Nasal cavity respiratory epithelium epithelial cell of viscerocranial mucosa (primary cell): ENCODE data around the gene GABARAPL1. TPM values are rescaled to one million over a fixed set of nuclear protein-coding genes. Genes with fewer than 3 reads are reported as not detected.

Experiments used
- total RNA-seq: library from RNA; depleted of rRNA; stranded (reverse); fragments of >200 nt; gene quantifications from 2 replicates; pipeline ENCODE4 v1.2.3, GENCODE V29; 2014

The GABARAPL1 gene
- total RNA-seq, result 31.8 and 37.7 TPM in 2 replicates

DNA sequence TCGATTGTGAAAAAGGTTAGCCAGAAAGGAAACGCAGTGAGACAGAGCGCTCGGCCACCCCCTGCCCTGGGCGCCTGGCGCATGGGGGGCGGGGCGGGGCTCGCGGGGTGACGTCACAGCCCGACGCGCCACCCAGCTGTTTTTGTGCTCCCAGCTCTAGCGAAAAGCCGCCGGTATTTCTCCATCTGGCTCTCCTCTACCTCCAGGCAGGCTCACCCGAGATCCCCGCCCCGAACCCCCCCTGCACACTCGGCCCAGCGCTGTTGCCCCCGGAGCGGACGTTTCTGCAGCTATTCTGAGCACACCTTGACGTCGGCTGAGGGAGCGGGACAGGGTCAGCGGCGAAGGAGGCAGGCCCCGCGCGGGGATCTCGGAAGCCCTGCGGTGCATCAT, at the start of gene GABARAPL1:
Gene GABARAPL1 (plus strand): TSS at position 139 of the 393 bp plus-strand sequence. CDS start 253 bp downstream, at position 392.

GRCh38 chr12:10171973-10172728, 40.5 kb upstream of the GABARAPL1 start, which contains the start of gene OLR1:
TSS of gene OLR1 (minus strand) at chr12:10172132. CDS start at chr12:10172077, 55 bp downstream.

DNA sequence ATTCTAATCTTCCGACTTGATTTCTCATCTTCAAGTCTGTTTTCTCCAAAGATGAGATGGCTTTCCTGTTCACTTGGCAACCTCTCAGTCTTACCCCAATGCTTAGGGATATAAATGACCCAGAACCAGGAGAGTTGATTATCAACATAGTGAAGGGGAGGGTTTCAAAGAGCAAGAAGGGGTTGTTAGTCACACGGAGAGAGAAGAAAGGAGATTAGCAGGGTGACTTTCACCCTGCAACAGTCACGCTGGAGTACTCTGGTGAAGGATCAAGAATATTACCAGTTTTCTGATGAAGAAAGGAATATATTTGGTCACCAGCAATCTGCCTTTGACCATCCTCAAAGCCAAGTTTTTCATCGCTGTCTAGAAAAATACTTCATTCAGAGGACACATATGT, 33.9 kb upstream of the GABARAPL1 start, which contains the start of gene TMEM52B:
Gene TMEM52B (plus strand): TSS at position 212 of the 400 bp plus-strand sequence. CDS start 543 bp downstream, outside the sequence.

Other genes with a start within 250 kb of the GABARAPL1 start
- not detected in 2 replicates for gene CLEC12A, start 241.5 kb upstream of the GABARAPL1 start, total RNA-seq
- gene CLEC1B, start 213.8 kb upstream of the GABARAPL1 start, total RNA-seq, result not detected in 2 replicates
- gene CLEC12B, start 202.2 kb upstream of the GABARAPL1 start, total RNA-seq, result not detected in 2 replicates
- gene CLEC9A, start 182.2 kb upstream of the GABARAPL1 start, total RNA-seq, result not detected in 2 replicates
- gene CLEC1A, start 113.9 kb upstream of the GABARAPL1 start, total RNA-seq, result not detected in 2 replicates
- under 0.01 and 1.9 TPM in 2 replicates for gene CLEC7A, start 82.7 kb upstream of the GABARAPL1 start, total RNA-seq
- gene OLR1, start 40.7 kb upstream of the GABARAPL1 start, total RNA-seq, result under 0.01 TPM in 2 replicates
- gene TMEM52B, start 33.8 kb upstream of the GABARAPL1 start, total RNA-seq, result not detected in 2 replicates
- gene KLRD1, start 95.0 kb downstream of the GABARAPL1 start, total RNA-seq, result under 0.01 and 0.50 TPM in 2 replicates
- gene KLRK1, start 177.2 kb downstream of the GABARAPL1 start, total RNA-seq, result 0.07 TPM in 1 of 2 replicates, not detected in the other
- gene KLRC4, start 196.9 kb downstream of the GABARAPL1 start, total RNA-seq, result not detected in 2 replicates
- gene KLRC3, start 207.7 kb downstream of the GABARAPL1 start, total RNA-seq, result not detected in 2 replicates
- 0.14 TPM in 1 of 2 replicates, not detected in the other for gene KLRC2, start 223.1 kb downstream of the GABARAPL1 start, total RNA-seq
- not detected in 2 replicates for gene KLRC1, start 240.5 kb downstream of the GABARAPL1 start, total RNA-seq